Activated naive CD8-positive, alpha-beta T cell treated with anti-CD3 and anti-CD28 coated beads, Interleukin-2, amount 10 ng/mL, durations not matched to agents 7 days and 5 days (primary cell): ENCODE results near the gene EIF4A2. TPM values are rescaled to one million over a fixed set of nuclear protein-coding genes. Genes with fewer than 3 reads are reported as not detected.
"Not testable (repeated sequence)": the region's sequence is repeated elsewhere in the genome, so short reads cannot be mapped to it uniquely, and the experiment has no call there.

Experiments
- ATAC-seq: fragments of 150-1000 bp; cut with Tn5 transposase; one replicate; pipeline ENCODE4 v1.10.0; 2021; ENCODE audit warnings: low read depth, moderate library complexity
- POLR2A ChIA-PET: fragments of 350-600 bp; sonication (Branson Sonifier 250); formaldehyde crosslinking; loops from one replicate; lab custom pipeline; 2021; ENCODE audit warnings: antibody characterized with exemption; lab: Charles Lee
- DNase-seq: peaks from one replicate; pipeline ENCODE4 v3.0.0; 2021
- H3K27ac Mint-ChIP-seq: one replicate; pipeline ENCODE4 v1.8.0; 2022; ENCODE audit warnings: mild to moderate bottlenecking, mixed read lengths
- H3K27me3 Mint-ChIP-seq: one replicate; pipeline ENCODE4 v1.8.0; 2022; ENCODE audit warnings: mild to moderate bottlenecking, moderate library complexity, mixed read lengths
- H3K36me3 Mint-ChIP-seq: one replicate; pipeline ENCODE4 v1.8.0; 2021; ENCODE audit warnings: mild to moderate bottlenecking, mixed read lengths
- H3K4me1 Mint-ChIP-seq: one replicate; pipeline ENCODE4 v1.8.0; 2021; ENCODE audit warnings: mixed read lengths
- H3K4me3 Mint-ChIP-seq: one replicate; pipeline ENCODE4 v1.8.0; 2022; ENCODE audit warnings: mild to moderate bottlenecking, moderate library complexity, mixed read lengths
- H3K9me3 Mint-ChIP-seq: one replicate; pipeline ENCODE4 v1.8.0; 2021; ENCODE audit warnings: mixed read lengths
- total RNA-seq, 2 experiments: library from RNA; stranded (reverse); gene quantifications; one replicate each; pipeline ENCODE4 v1.2.3, GENCODE V29; 2021

EIF4A2 gene
- total RNA-seq, 2 experiments from 2014 or later = 479 to 483 TPM

DNA sequence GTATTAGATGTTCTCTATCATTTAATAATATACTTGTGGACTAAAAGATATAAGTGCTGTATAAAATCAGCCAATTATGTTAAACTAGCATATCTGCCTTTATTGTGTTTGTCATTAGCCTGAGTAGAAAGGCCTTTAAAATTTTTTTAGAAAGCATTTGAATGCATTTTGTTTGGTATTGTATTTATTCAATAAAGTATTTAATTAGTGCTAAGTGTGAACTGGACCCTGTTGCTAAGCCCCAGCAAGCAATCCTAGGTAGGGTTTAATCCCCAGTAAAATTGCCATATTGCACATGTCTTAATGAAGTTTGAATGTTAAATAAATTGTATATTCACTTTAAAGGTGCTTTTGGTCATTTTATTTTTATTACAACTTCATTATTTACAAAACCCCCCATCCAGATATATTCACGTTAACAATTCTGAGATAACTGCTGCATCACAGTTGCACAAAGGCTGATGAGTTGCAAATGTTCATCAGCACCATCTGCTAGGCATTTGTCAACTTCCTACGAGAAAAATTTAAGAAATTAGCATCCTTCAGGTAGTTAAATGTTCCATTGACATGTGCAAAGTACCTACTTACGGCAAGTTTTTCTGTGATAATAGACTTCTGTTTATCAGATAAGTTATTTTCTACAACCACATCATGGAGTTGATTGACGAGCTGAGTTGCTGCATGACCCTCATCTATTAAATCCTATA, 6.3 kb downstream of the EIF4A2 start:
- Mint-ChIP-seq H3K36me3 (peaks cover 58% of the 10 kb centered on the region), H3K4me1 (peaks cover 46% of the 10 kb centered on the region), H3K27ac (no peak overlapping the region), H3K27me3 (no peaks in the 10 kb centered on the region), H3K4me3 (no peak overlapping the region), H3K9me3 (no peaks in the 10 kb centered on the region)
- POLR2A ChIA-PET = interaction anchor here (0.9 to 1.6 kb wide), 4 partner anchors 11 to 18 kb away, joined by 3 to 7 read pairs (median 4); partner anchors contain the start of gene RFC4
- no peak for ATAC-seq
- no peak for DNase-seq

DNA sequence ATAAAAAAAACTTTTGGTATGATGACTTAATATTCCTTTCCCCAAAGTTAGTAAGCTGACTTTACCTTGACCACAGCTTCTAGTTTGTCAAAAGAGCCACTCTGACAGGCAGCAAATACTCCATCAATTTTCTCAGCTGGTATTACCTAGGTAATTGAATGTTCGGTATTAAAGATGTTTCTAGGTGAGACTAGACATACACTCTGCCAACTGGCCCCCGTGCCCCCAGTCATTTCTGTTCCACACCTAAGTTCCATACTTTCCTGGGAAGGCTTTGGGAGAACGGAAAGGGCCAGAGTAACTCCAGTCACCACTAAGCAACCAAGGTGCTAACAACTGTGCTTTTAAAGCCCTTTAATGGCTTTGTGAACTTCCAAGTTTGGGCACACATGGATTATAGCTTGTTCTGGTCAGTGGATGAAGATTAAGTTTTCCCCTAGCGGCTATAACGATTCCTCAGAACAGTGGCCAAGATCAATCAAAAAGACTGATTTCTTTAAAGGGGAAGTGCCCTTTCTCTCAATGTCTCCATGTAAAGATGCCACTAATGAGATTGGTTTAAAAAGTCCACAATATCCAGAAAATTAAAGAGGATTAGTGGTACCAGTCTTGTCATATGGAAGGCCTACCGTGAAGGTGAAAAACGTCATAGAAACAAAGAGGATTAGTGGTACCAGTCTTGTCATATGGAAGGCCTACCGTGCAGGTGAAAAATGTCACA, 7.0 kb downstream of the EIF4A2 start:
- H3K36me3 Mint-ChIP-seq = peaks cover 51% of the 10 kb centered on the region
- H3K27me3 Mint-ChIP-seq = no peaks in the 10 kb centered on the region
- peak overlapping the region; percentile 50 for H3K27ac Mint-ChIP-seq
- H3K9me3 Mint-ChIP-seq = no peaks in the 10 kb centered on the region
- no peak overlapping the region for H3K4me3 Mint-ChIP-seq
- no peak for ATAC-seq
- DNase-seq = no peak
- POLR2A ChIA-PET = interaction anchor here (0.9 to 1.6 kb wide), 4 partner anchors 10 to 17 kb away, joined by 3 to 7 read pairs (median 4); partner anchors contain the start of gene RFC4
- peaks cover 40% of the 10 kb centered on the region for H3K4me1 Mint-ChIP-seq

DNA sequence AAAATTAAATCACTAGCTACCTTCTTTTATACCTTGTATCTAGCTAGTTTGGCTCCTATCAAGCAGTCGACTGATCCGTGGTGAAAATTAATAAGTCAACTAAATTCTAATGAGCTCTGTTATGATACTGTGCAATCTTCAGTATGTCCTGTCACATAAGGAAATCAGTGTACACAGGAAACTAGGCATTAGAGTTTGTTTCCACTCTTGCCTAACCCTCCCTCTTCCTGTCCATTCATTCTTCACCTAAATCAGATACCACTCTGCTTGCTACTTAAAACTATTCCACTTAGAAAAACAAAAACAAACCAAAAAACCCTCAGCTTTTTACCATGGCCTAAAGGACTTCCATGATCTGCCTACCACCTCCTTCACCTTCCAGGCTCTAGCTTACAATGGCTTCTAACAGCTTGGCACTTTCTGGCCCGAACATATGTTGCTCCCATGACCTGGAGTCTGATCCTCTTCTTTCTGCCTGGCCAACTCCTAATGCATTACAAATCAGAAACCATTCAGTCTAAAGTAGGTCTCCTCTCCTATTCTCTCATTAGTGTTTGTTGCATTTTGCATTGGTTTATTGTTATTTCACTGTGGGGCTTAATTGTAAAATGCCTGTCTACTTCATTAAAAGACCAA, 15.0 kb downstream of the EIF4A2 start:
- ATAC-seq (peak; percentile 17), DNase-seq (no peak)
- Mint-ChIP-seq H3K4me3 (peak overlapping the region; percentile 2), H3K27ac (peak overlapping the region; percentile 26), H3K36me3 (peaks cover 38% of the 10 kb centered on the region), H3K27me3 (no peaks in the 10 kb centered on the region), H3K4me1 (peaks cover 34% of the 10 kb centered on the region), H3K9me3 (no peaks in the 10 kb centered on the region)
- POLR2A ChIA-PET = interaction anchor here (1.0 to 6.3 kb wide), 6 partner anchors 8 to 25 kb away, joined by 3 to 91 read pairs (median 4); partner anchors contain the start of genes EIF4A2 and RFC4

DNA sequence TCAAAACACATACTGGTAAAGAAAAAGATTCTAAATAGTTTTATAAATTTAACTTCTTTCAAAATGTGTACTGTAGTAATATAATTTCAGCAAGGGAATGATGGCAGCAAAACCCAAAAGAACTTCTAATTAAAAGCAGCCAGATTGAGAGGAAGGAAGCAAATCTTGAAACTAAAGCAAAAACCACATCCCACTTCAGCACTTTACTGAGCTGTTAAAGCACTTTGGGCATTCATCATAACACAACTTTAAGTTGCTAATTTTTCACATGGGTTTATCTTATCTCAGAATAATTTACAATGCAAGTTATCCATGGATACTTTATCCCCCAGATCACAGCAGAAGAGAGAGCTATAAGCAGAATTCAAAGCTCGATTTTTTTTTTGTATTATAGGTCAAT, 16.9 kb downstream of the EIF4A2 start:
- Mint-ChIP-seq H3K9me3 (no peaks in the 10 kb centered on the region), H3K4me3 (peak overlapping the region; percentile 54), H3K4me1 (peaks cover 40% of the 10 kb centered on the region), H3K27me3 (no peaks in the 10 kb centered on the region), H3K36me3 (peaks cover 34% of the 10 kb centered on the region), H3K27ac (peak overlapping the region; percentile 34)
- POLR2A ChIA-PET = interaction anchor here (1.0 to 6.3 kb wide), 5 partner anchors 10 to 301 kb away, joined by 3 to 91 read pairs (median 3); partner anchors contain the start of gene EIF4A2
- no peak for DNase-seq
- peak; percentile 59 for ATAC-seq

DNA sequence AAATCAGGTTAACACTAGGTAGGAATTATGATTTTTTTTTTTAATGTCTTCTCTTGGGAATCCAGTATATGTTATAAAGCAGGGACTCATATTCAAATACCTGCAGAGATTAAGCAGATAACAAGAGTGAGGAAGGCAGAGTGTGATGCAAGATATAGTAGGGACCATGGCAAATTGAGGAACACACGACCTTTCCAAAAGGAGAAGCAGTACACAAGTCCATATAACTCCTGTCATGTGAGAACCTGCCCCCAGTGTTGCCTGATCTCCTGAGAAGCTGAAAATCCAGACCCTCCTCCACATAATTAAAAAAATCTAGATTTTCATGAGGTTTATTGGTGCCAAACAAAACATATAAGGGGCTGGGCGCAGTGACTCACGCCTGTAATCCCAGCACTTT, 19.3 kb downstream of the EIF4A2 start:
- DNase-seq = no peak
- Mint-ChIP-seq H3K4me1 (peaks cover 51% of the 10 kb centered on the region), H3K4me3 (no peak overlapping the region), H3K9me3 (no peaks in the 10 kb centered on the region), H3K27ac (no peak overlapping the region), H3K27me3 (no peaks in the 10 kb centered on the region), H3K36me3 (peaks cover 32% of the 10 kb centered on the region)
- POLR2A ChIA-PET = interaction anchor here (6.3 kb wide), 1 partner anchor 19 kb away, joined by 91 read pairs; the partner anchor contains the start of gene EIF4A2
- no peak for ATAC-seq

DNA sequence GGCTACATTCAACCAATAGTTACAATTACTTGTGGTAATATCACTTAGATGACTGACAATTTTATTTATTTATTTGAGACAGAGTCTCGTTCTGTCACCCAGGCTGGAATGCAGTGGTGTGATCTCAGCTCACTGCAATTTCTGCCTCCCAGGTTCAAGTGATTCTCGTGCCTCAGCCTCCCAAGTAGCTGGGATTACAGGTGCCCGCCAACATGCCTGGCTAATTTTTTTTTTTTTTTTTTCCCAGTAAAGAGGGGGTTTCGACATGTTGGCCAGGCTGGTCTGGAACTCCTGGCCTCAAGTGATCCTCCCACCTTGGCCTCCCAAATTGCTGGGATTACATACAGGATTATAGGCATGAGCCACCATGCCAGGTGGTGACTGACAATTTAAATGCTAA, 20.1 kb downstream of the EIF4A2 start:
- not testable (repeated sequence) for H3K27ac Mint-ChIP-seq, H3K9me3 Mint-ChIP-seq, H3K27me3 Mint-ChIP-seq, H3K4me3 Mint-ChIP-seq, ATAC-seq, DNase-seq
- Mint-ChIP-seq H3K4me1 (peaks cover 46% of the 10 kb centered on the region), H3K36me3 (peaks cover 27% of the 10 kb centered on the region)
- POLR2A ChIA-PET = interaction anchor here (0.8 kb wide), 1 partner anchor 20 kb away, joined by 3 read pairs; the partner anchor contains the start of gene EIF4A2

DNA sequence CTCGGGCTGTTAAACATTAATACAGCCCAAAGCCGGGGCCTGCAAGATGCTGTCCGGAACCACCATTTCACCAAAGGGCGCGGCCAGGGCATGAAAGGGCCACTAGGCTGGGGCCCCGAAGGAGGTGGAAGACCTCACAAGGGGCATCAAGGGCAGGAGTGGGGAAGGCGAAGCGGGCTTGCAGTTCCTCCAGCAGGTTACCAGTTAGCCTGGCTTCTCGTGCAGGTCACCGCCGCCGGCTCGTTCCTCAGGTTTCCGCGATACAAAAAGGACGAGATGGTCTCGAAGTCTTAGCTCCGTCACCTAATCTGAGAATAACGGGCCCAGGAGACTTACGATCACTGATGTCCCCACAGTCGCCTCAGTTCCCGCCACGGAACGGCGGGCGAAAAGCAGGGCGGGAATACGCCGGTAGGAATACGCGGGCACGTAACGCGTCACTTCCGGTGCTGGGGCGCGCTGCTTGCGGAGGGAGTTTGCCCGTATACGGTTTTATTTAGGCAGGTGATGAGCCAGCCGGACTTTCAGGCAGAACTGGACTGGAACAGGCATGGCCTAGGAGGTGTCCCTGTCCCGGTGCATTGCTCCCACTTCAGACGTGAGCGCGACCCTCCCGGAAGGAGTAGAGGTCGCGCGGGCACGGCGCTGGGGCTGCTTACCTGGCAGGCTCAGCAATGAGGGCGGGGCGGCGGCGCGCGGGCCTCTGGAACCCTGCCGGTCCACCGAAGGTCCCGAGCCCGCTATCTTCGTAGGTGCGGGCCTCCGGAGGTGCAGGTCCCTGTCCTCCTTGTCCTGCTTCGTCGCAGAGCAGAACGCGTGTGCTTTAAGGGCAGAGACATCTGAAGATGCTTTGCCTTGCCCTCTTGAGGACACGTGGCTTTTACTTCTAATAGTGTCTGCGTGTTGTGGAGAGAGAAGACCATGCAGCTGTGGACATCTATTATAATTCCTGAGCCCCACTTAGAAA, 23.0 kb downstream of the EIF4A2 start, which contains the start of gene RFC4:
TSS of gene RFC4 (minus strand) at position 394 of the 967 bp plus-strand sequence. CDS start 1,769 bp downstream, outside the sequence.
- peak; percentile 87 for DNase-seq
- Mint-ChIP-seq H3K4me3 (peak within 1 kb of the TSS; percentile 92), H3K27me3 (no peaks in the 10 kb centered on the region), H3K36me3 (peaks cover 10% of the 10 kb centered on the region), H3K4me1 (peaks cover 29% of the 10 kb centered on the region), H3K9me3 (no peaks in the 10 kb centered on the region), H3K27ac (peak within 1 kb of the TSS; percentile 85)
- POLR2A ChIA-PET = interaction anchor here (0.5 to 3.3 kb wide), 10 partner anchors 9 to 333 kb away, joined by 3 to 81 read pairs (median 4); partner anchors contain the start of genes EIF4A2 and RPL39L
- peak; percentile 81 for ATAC-seq

DNA sequence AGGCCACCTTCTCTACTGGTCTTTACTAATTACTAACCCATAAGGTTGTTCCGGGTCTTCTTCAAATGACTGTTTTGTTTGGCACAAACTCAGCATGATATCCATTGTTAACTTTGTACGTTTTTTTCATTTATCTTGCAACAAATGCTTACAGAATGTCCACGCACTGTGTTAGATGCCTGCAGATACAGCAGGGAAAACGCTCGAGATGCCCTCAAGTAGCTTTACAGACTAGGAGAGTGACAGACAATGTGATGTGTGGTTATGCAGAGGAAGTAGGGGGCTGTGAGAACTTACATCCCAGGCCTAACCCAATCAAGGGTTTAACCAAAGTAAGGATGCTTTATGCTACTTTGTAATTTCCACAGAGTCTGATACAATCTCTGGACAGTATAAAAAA, 23.9 kb downstream of the EIF4A2 start:
- DNase-seq = no peak
- Mint-ChIP-seq H3K4me1 (peaks cover 29% of the 10 kb centered on the region), H3K27ac (peak overlapping the region; percentile 85)

DNA sequence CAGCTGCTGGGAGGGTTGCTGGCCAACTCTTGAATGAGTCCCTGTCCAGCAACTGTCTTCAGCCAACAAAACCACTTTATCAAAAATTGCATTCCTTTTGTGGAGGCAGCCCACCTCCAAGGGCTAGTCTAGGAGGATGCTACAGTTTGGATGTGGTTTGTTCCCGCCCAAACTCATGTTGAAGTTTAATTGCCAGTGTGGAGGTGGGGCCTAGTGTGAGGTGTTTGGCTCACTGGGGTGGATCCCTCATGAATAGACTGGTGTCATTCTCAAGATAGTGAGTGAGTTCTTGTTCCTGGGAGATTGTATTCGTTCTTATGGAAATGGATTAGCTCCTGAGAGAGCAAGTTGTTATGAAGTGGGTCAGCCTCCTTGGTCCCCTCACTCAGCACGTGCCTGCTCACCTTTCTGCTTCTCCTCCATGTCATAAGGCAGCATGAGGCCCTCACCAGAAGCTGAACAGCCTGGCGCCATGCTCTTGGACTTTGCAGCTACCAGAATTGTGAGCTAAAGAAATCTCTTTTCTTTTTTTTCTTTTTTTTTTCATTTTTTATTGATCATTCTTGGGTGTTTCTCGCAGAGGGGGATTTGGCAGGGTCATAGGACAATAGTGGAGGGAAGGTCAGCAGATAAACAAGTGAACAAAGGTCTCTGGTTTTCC, 27.1 kb downstream of the EIF4A2 start:
- Mint-ChIP-seq H3K4me3 (no peak overlapping the region), H3K27ac (no peak overlapping the region), H3K9me3 (no peaks in the 10 kb centered on the region), H3K27me3 (no peaks in the 10 kb centered on the region), H3K36me3 (no peaks in the 10 kb centered on the region), H3K4me1 (peaks cover 14% of the 10 kb centered on the region)
- ATAC-seq (no peak), DNase-seq (no peak)
- POLR2A ChIA-PET = interaction anchor here (0.8 kb wide), 1 partner anchor 27 kb away, joined by 4 read pairs; the partner anchor contains the start of gene EIF4A2

More for the DNA sequence above, 23.9 kb downstream of the EIF4A2 start:
- Mint-ChIP-seq H3K4me3 (peak overlapping the region; percentile 92), H3K36me3 (peaks cover 9% of the 10 kb centered on the region), H3K9me3 (no peaks in the 10 kb centered on the region), H3K27me3 (no peaks in the 10 kb centered on the region)
- POLR2A ChIA-PET = interaction anchor here (0.5 to 3.3 kb wide), 8 partner anchors 9 to 332 kb away, joined by 3 to 81 read pairs (median 4); partner anchors contain the start of genes EIF4A2 and RPL39L
- ATAC-seq = peak; percentile 43

DNA sequence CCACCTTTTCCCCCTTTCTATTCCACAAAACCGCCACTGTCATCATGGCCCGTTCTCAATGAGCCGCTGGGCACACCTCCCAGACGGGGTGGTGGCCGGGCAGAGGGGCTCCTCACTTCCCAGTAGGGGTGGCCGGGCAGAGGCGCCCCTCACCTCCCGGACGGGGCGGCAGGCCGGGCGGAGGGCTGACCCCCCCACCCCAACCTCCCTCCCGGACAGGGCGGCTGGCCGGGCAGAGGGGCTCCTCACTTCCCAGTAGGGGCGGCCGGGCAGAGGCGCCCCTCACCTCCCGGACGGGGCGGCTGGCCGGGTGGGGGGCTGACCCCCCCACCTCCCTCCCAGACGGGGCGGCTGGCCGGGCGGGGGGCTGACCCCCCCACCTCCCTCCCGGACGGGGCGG, 27.9 kb downstream of the EIF4A2 start:
- ATAC-seq, DNase-seq, POLR2A ChIA-PET, H3K27ac Mint-ChIP-seq, H3K36me3 Mint-ChIP-seq, H3K9me3 Mint-ChIP-seq, H3K27me3 Mint-ChIP-seq, H3K4me3 Mint-ChIP-seq: not testable (repeated sequence)
- peaks cover 15% of the 10 kb centered on the region for H3K4me1 Mint-ChIP-seq

DNA sequence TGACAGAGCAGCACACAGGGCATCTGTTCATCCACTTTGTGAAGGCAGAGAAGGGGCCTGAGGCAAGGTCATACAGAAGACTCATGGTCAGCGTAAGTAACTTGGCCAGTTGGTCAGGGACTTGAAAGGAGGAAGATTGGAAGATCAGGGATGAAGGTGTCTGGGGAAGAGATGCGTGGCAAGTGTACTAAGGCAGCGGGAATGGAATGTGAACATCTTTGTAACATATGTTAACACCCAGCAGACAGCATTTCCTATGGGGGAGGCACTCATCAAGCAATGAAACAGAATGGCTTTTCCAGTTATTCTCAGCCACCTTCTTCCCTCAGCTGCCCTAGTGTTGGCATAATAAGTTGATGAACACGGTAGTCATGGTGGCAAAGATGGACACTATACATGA, 30.7 kb downstream of the EIF4A2 start:
- no peak overlapping the region for H3K4me3 Mint-ChIP-seq
- no peak overlapping the region for H3K27ac Mint-ChIP-seq
- H3K9me3 Mint-ChIP-seq = no peaks in the 10 kb centered on the region
- H3K4me1 Mint-ChIP-seq = peaks cover 7% of the 10 kb centered on the region
- no peaks in the 10 kb centered on the region for H3K27me3 Mint-ChIP-seq
- DNase-seq = no peak
- ATAC-seq = no peak
- POLR2A ChIA-PET = no interaction called here
- H3K36me3 Mint-ChIP-seq = no peaks in the 10 kb centered on the region
